ENCODE data around the gene LCAT. TPM values are rescaled to one million over a fixed set of nuclear protein-coding genes. Genes with fewer than 3 reads are reported as not detected.

The LCAT gene
- total and polyA plus RNA-seq, 2 donors (not counting 1 experiment from before 2014, with no cell fraction given), result 7.6 to 16.3 TPM

- Histone ChIP-seq H3K9me3 (ENCODE audit: control extremely low read depth in 1 of 3, control insufficient read depth in 2 of 3, insufficient read depth in 1 of 3, low read length in 2 of 3) (no peaks in the 10 kb centered on the region), H3K27ac (ENCODE audit: low read length in 2 of 2) (no peak overlapping the region), H2AFZ (ENCODE audit: insufficient read depth, low read depth, low read length, poor library complexity, severe bottlenecking) (no peak overlapping the region), H3K4me2 (replicated peaks; ENCODE audit: low read depth, low read length, poor library complexity, severe bottlenecking) (no peak overlapping the region), H3K79me2 (ENCODE audit: control insufficient read depth, insufficient read depth, low read length) (peaks cover 32% of the 10 kb centered on the region), H3K36me3 (replicated peaks in 1 of 2; ENCODE audit: control extremely low read depth in 1 of 2, control insufficient read depth in 1 of 2, extremely low read depth in 1 of 2, insufficient read depth in 2 of 2, low read length in 1 of 2) (peaks cover 0 to 23% of the 10 kb centered on the region in 2 experiments), H4K20me1 (ENCODE audit: control insufficient read depth, insufficient read depth, low read length, poor library complexity, severe bottlenecking) (peaks cover 8% of the 10 kb centered on the region), H3K9ac (ENCODE audit: low read length) (no peak overlapping the region), H3K4me1 (ENCODE audit: control insufficient read depth in 2 of 2, insufficient read depth in 2 of 2, low read length in 2 of 2) (peaks cover 10 to 13% of the 10 kb centered on the region in 2 donors), H3K4me3 (ENCODE audit: control extremely low read depth in 1 of 5, extremely low read depth in 1 of 5, insufficient read depth in 1 of 5, low read depth in 2 of 5, low read length in 4 of 5) (no peak overlapping the region), H3K27me3 (replicated peaks in 1 of 4; ENCODE audit: control extremely low read depth in 1 of 4, control insufficient read depth in 3 of 4, insufficient read depth in 4 of 4, low read length in 3 of 4) (no peaks in the 10 kb centered on the region)
- Mint-ChIP-seq H3K9me3 (ENCODE audit: insufficient read depth) (no peaks in the 10 kb centered on the region), H3K4me1 (peaks cover 13% of the 10 kb centered on the region), H3K27me3 (no peaks in the 10 kb centered on the region), H3K27ac (no peak overlapping the region), H3K4me3 (no peak overlapping the region)
- no peak for ATAC-seq (ENCODE audit: low read depth)
- POLR2A ChIA-PET, result interaction anchor here (1.2 kb wide), 1 partner anchor 23 kb away, joined by 4 read pairs; no protein-coding TSS in a partner anchor
- 94% methylated on average over 32 of the region's 32 CpGs for WGBS (ENCODE audit: insufficient coverage)
- TF ChIP-seq EZH2 (IDR thresholded peaks at IDR 0.05; ENCODE audit: borderline replicate concordance, insufficient read depth, low read depth, low read length, poor library complexity, severe bottlenecking), result no peak
- TF ChIP-seq, protein P1, sequence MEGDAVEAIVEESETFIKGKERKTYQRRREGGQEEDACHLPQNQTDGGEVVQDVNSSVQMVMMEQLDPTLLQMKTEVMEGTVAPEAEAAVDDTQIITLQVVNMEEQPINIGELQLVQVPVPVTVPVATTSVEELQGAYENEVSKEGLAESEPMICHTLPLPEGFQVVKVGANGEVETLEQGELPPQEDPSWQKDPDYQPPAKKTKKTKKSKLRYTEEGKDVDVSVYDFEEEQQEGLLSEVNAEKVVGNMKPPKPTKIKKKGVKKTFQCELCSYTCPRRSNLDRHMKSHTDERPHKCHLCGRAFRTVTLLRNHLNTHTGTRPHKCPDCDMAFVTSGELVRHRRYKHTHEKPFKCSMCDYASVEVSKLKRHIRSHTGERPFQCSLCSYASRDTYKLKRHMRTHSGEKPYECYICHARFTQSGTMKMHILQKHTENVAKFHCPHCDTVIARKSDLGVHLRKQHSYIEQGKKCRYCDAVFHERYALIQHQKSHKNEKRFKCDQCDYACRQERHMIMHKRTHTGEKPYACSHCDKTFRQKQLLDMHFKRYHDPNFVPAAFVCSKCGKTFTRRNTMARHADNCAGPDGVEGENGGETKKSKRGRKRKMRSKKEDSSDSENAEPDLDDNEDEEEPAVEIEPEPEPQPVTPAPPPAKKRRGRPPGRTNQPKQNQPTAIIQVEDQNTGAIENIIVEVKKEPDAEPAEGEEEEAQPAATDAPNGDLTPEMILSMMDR (IDR thresholded peaks at IDR 0.05), result no peak
- CTCF ChIA-PET, result interaction anchor here (0.5 to 0.7 kb wide), 2 partner anchors 22 to 1277 kb away, joined by 3 read pairs; no protein-coding TSS in a partner anchor
- DNase-seq, result no peak
- intact Hi-C loops (cut with micrococcal nuclease), result loop anchor here (10.0 kb wide), 1 partner anchor 261 kb away; no protein-coding TSS in a partner anchor
These were observed 19.9 kb upstream of the LCAT start for GRCh38 chr16:67963662-67964321.

DNA sequence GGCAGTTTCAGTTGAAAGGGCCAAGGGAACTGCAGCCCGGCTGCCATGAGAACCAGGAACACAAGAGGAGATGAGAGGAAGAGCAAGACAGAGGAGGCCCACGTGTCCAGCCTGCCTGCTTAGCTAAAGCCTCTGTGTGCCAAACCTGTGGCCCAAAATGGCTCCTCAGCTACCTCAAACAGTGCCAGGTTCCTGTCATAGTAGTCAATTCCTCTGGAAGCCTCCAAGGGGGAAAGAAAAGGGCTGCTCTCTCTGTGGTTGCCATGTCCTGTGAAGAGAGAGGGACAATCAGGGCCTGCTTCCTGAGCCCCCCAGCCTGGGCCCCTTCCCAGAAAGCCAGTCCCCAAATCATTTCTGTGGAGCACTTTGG lies 19.4 kb upstream of the LCAT start:
- no peak overlapping the region for H3K27ac Mint-ChIP-seq

More for the DNA sequence above, 19.4 kb upstream of the LCAT start:
- intact Hi-C loops (cut with micrococcal nuclease), result loop anchor here (10.0 kb wide), 1 partner anchor 262 kb away; no protein-coding TSS in a partner anchor
- TF ChIP-seq, protein P1 (IDR thresholded peaks at IDR 0.05), result no peak
- no peak for TF ChIP-seq EZH2 (IDR thresholded peaks at IDR 0.05; ENCODE audit: borderline replicate concordance, insufficient read depth, low read depth, low read length, poor library complexity, severe bottlenecking)
- Histone ChIP-seq H3K36me3 (replicated peaks in 1 of 2; ENCODE audit: control extremely low read depth in 1 of 2, control insufficient read depth in 1 of 2, extremely low read depth in 1 of 2, insufficient read depth in 2 of 2, low read length in 1 of 2) (peaks cover 0 to 27% of the 10 kb centered on the region in 2 experiments), H2AFZ (ENCODE audit: insufficient read depth, low read depth, low read length, poor library complexity, severe bottlenecking) (no peak overlapping the region), H3K4me3 (ENCODE audit: control extremely low read depth in 1 of 5, extremely low read depth in 1 of 5, insufficient read depth in 1 of 5, low read depth in 2 of 5, low read length in 4 of 5) (no peak overlapping the region), H3K79me2 (ENCODE audit: control insufficient read depth, insufficient read depth, low read length) (peaks cover 32% of the 10 kb centered on the region), H4K20me1 (ENCODE audit: control insufficient read depth, insufficient read depth, low read length, poor library complexity, severe bottlenecking) (peaks cover 8% of the 10 kb centered on the region), H3K4me1 (ENCODE audit: control insufficient read depth in 2 of 2, insufficient read depth in 2 of 2, low read length in 2 of 2) (peaks cover 10 to 12% of the 10 kb centered on the region in 2 donors), H3K27me3 (replicated peaks in 1 of 4; ENCODE audit: control extremely low read depth in 1 of 4, control insufficient read depth in 3 of 4, insufficient read depth in 4 of 4, low read length in 3 of 4) (no peaks in the 10 kb centered on the region), H3K27ac (ENCODE audit: low read length in 2 of 2) (no peak overlapping the region), H3K9me3 (ENCODE audit: control extremely low read depth in 1 of 3, control insufficient read depth in 2 of 3, insufficient read depth in 1 of 3, low read length in 2 of 3) (no peaks in the 10 kb centered on the region), H3K9ac (ENCODE audit: low read length) (no peak overlapping the region), H3K4me2 (replicated peaks; ENCODE audit: low read depth, low read length, poor library complexity, severe bottlenecking) (no peak overlapping the region)
- peaks cover 13% of the 10 kb centered on the region for H3K4me1 Mint-ChIP-seq
- ATAC-seq (ENCODE audit: low read depth) (no peak), DNase-seq (no peak)
- H3K9me3 Mint-ChIP-seq (ENCODE audit: insufficient read depth), result no peaks in the 10 kb centered on the region
- ChIA-PET POLR2A (interaction anchor here (1.2 kb wide), 1 partner anchor 23 kb away, joined by 4 read pairs; no protein-coding TSS in a partner anchor), CTCF (interaction anchor here (0.5 kb wide), 1 partner anchor 1278 kb away, joined by 3 read pairs; no protein-coding TSS in a partner anchor)
- 94% methylated on average over 2 of the region's 2 CpGs for WGBS (ENCODE audit: insufficient coverage)
- no peaks in the 10 kb centered on the region for H3K27me3 Mint-ChIP-seq
- H3K4me3 Mint-ChIP-seq, result no peak overlapping the region

All from B cell (primary cell).